Ureter (tissue), 1 donor: ENCODE measurements around the gene CRY2. TPM values are rescaled to one million over a fixed set of nuclear protein-coding genes. Genes with fewer than 3 reads are reported as not detected.
A peak's percentile ranks its signal among the peaks of the same experiment; 100 is the strongest.

Experiments
- DNase-seq: peaks from one replicate; pipeline ENCODE4 v3.0.0-alpha.2; 2020; ENCODE audit warnings: low spot score
- total RNA-seq: library from RNA; stranded (reverse); gene quantifications from one replicate; pipeline ENCODE4 v1.2.4, GENCODE V29; 2023
- donor health status: DM: yes; HTN: yes; CAD: no.

CRY2 gene
- total RNA-seq, 1 donor from 2014 or later = 49.9 TPM

- peak; percentile 50 for DNase-seq
These were observed 83.8 kb downstream of the CRY2 start for GRCh38 chr11:45930951-45931570.

- no peak for DNase-seq
These were observed 84.5 kb downstream of the CRY2 start for GRCh38 chr11:45931739-45932138.

GRCh38 chr11:45932217-45932616, 84.9 kb downstream of the CRY2 start:
- DNase-seq = no peak

Other genes with a start within 250 kb of the CRY2 start
- 0.81 TPM for gene CHST1, start 181.9 kb upstream of the CRY2 start, total RNA-seq
- 30.4 TPM for gene SLC35C1, start 42.3 kb upstream of the CRY2 start, total RNA-seq
- gene MAPK8IP1, start 38.2 kb downstream of the CRY2 start, total RNA-seq = 7.2 TPM
- gene FREY1, start 59.8 kb downstream of the CRY2 start, total RNA-seq = 0.70 TPM
- 29.1 TPM for gene PEX16, start 70.4 kb downstream of the CRY2 start, total RNA-seq
- gene LARGE2, start 75.2 kb downstream of the CRY2 start, total RNA-seq = 18.0 TPM